GM18526 (cell line): Measurements from ENCODE around the gene OTX1.

ENCODE experiments used
- POLR2A ChIP-seq: IDR thresholded peaks from 3 replicates; pipeline ENCODE4 v1.6.1; 2011; ENCODE audit not compliant: insufficient read length; ENCODE audit errors: extremely low read depth

The OTX1 gene

GRCh38 chr2:63064661-63065060 lies 14.0 kb downstream of the OTX1 start:
- no peak for TF ChIP-seq POLR2A

GRCh38 chr2:63066265-63066664 lies 15.6 kb downstream of the OTX1 start:
- TF ChIP-seq POLR2A = no peak

GRCh38 chr2:63066838-63067237 lies 16.2 kb downstream of the OTX1 start:
- TF ChIP-seq POLR2A = no peak

GRCh38 chr2:63071664-63072063 lies 21.0 kb downstream of the OTX1 start:
- no peak for TF ChIP-seq POLR2A

- no peak for TF ChIP-seq POLR2A
These were observed 23.4 kb downstream of the OTX1 start for GRCh38 chr2:63073994-63074393.

GRCh38 chr2:63078852-63079606 lies 28.4 kb downstream of the OTX1 start:
- TF ChIP-seq POLR2A = no peak

GRCh38 chr2:63081404-63081803 lies 30.8 kb downstream of the OTX1 start:
- TF ChIP-seq POLR2A = no peak

- TF ChIP-seq POLR2A = no peak
These were observed 36.1 kb downstream of the OTX1 start for GRCh38 chr2:63086687-63087086.

- TF ChIP-seq POLR2A = no peak
These were observed 41.8 kb downstream of the OTX1 start for GRCh38 chr2:63092401-63092800.

- TF ChIP-seq POLR2A = no peak
These were observed 42.2 kb downstream of the OTX1 start for GRCh38 chr2:63092857-63093256.

- no peak for TF ChIP-seq POLR2A
These were observed 42.9 kb downstream of the OTX1 start for GRCh38 chr2:63093502-63093901.

- TF ChIP-seq POLR2A = no peak
These were observed 45.9 kb downstream of the OTX1 start for GRCh38 chr2:63096491-63096890.

GRCh38 chr2:63099032-63099431 lies 48.4 kb downstream of the OTX1 start:
- no peak for TF ChIP-seq POLR2A

- TF ChIP-seq POLR2A = no peak
These were observed 51.3 kb downstream of the OTX1 start for GRCh38 chr2:63101954-63102353.

GRCh38 chr2:63104482-63104881 lies 53.9 kb downstream of the OTX1 start:
- TF ChIP-seq POLR2A = no peak
